Brain microvascular endothelial cell (primary cell): ENCODE results near the gene HAUS3.
"Not testable (repeated sequence)": the region's sequence is repeated elsewhere in the genome, so short reads cannot be mapped to it uniquely, and the experiment has no call there.

Experiments used
- DNase-seq: peaks from one replicate; pipeline ENCODE4 v3.0.0-alpha.2; 2020
- H3K27ac ChIP-seq: fragments of 250-450 bp; sonication (Bioruptor Pico); 2 replicates; pipeline ENCODE4 v1.5.1; 2020; ENCODE audit warnings: mild to moderate bottlenecking, moderate library complexity
- H3K27me3 ChIP-seq: fragments of 250-450 bp; sonication (Bioruptor Pico); replicated peaks from 2 replicates; pipeline ENCODE4 v1.5.1; 2020; ENCODE audit warnings: mild to moderate bottlenecking
- H3K36me3 ChIP-seq: fragments of 250-450 bp; sonication (Bioruptor Pico); replicated peaks from 2 replicates; pipeline ENCODE4 v1.5.1; 2020; ENCODE audit warnings: mild to moderate bottlenecking
- H3K4me3 ChIP-seq: 2 replicates; pipeline ENCODE4 v1.5.1; 2011; ENCODE audit warnings: low read depth, mild to moderate bottlenecking, control low read depth, low read length, moderate library complexity
- in situ Hi-C: cut with HindIII; loops from 2 replicates; pipeline ENCODE4 v1.10.0; 2017; ENCODE audit warnings: low sequenced_read_pairs, low pct_ligation_motif_present
- TF ChIP-seq, protein P1 (sequence below): IDR thresholded peaks from 2 replicates; pipeline ENCODE4 v1.5.1; 2011; ENCODE audit warnings: low read depth, mild to moderate bottlenecking, moderate library complexity, low read length, control low read depth, inconsistent platforms; ENCODE audit errors: missing control alignments

The HAUS3 gene

GRCh38 chr4:2276581-2277325 lies 34.8 kb upstream of the HAUS3 start:
- H3K4me3 ChIP-seq: no peak overlapping the region
- H3K27ac ChIP-seq: no peak overlapping the region
- DNase-seq: no peak
- no peaks in the 10 kb centered on the region for H3K27me3 ChIP-seq
- in situ Hi-C loops: no loop called here
- TF ChIP-seq, protein P1, sequence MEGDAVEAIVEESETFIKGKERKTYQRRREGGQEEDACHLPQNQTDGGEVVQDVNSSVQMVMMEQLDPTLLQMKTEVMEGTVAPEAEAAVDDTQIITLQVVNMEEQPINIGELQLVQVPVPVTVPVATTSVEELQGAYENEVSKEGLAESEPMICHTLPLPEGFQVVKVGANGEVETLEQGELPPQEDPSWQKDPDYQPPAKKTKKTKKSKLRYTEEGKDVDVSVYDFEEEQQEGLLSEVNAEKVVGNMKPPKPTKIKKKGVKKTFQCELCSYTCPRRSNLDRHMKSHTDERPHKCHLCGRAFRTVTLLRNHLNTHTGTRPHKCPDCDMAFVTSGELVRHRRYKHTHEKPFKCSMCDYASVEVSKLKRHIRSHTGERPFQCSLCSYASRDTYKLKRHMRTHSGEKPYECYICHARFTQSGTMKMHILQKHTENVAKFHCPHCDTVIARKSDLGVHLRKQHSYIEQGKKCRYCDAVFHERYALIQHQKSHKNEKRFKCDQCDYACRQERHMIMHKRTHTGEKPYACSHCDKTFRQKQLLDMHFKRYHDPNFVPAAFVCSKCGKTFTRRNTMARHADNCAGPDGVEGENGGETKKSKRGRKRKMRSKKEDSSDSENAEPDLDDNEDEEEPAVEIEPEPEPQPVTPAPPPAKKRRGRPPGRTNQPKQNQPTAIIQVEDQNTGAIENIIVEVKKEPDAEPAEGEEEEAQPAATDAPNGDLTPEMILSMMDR: no peak
- no peaks in the 10 kb centered on the region for H3K36me3 ChIP-seq

- no peak overlapping the region for H3K27ac ChIP-seq
- in situ Hi-C loops: no loop called here
- no peak overlapping the region for H3K4me3 ChIP-seq
- TF ChIP-seq, protein P1: no peak
- DNase-seq: no peak
- no peaks in the 10 kb centered on the region for H3K36me3 ChIP-seq
- H3K27me3 ChIP-seq: no peaks in the 10 kb centered on the region
Observed at GRCh38 chr4:2275546-2276251, 33.8 kb upstream of the HAUS3 start.

- H3K27me3 ChIP-seq, H3K4me3 ChIP-seq, DNase-seq, H3K27ac ChIP-seq, in situ Hi-C loops, H3K36me3 ChIP-seq: not testable (repeated sequence)
Observed at GRCh38 chr4:2275044-2275397, 33.1 kb upstream of the HAUS3 start.

- Histone ChIP-seq H3K4me3 (no peak overlapping the region), H3K27ac (no peak overlapping the region), H3K36me3 (no peaks in the 10 kb centered on the region), H3K27me3 (no peaks in the 10 kb centered on the region)
- TF ChIP-seq, protein P1: no peak
- in situ Hi-C loops: no loop called here
- DNase-seq: no peak
Observed at GRCh38 chr4:2274320-2275043, 32.6 kb upstream of the HAUS3 start.

GRCh38 chr4:2273657-2274319 lies 31.9 kb upstream of the HAUS3 start:
- TF ChIP-seq, protein P1: no peak
- Histone ChIP-seq H3K27me3 (no peaks in the 10 kb centered on the region), H3K4me3 (no peak overlapping the region), H3K36me3 (no peaks in the 10 kb centered on the region), H3K27ac (no peak overlapping the region)
- DNase-seq: no peak
- in situ Hi-C loops: no loop called here

- no peaks in the 10 kb centered on the region for H3K36me3 ChIP-seq
- H3K27me3 ChIP-seq: no peaks in the 10 kb centered on the region
- in situ Hi-C loops: no loop called here
- no peak for DNase-seq
- H3K27ac ChIP-seq: no peak overlapping the region
- no peak overlapping the region for H3K4me3 ChIP-seq
- TF ChIP-seq, protein P1: no peak
Observed at GRCh38 chr4:2273221-2273620, 31.3 kb upstream of the HAUS3 start.
